Caco-2 (cell line): ENCODE data around the gene TUBGCP6. TPM values are rescaled to one million over a fixed set of nuclear protein-coding genes. Genes with fewer than 3 reads are reported as not detected.

ENCODE experiments used
- BruUV-seq: library from RNA; stranded (reverse); fragments of 400-500 nt; replicated peaks from 2 replicates; lab custom pipeline; 2021; lab: Mats Ljungman, UMichigan
- CTCF ChIA-PET: fragments of 300-600 bp; sonication (Branson Sonifier 250); formaldehyde crosslinking; loops from one replicate; lab custom pipeline; 2022; ENCODE audit warnings: antibody characterized with exemption; lab: Charles Lee
- POLR2A ChIA-PET: fragments of 300-600 bp; sonication (Branson Sonifier 250); formaldehyde crosslinking; loops from one replicate; lab custom pipeline; 2022; ENCODE audit warnings: antibody characterized with exemption; lab: Charles Lee
- DNase-seq, 2 experiments: peaks; one replicate each; pipeline versions ENCODE4 v3.0.0 to v3.0.0-alpha.2; 2020 to 2022
- H3K27me3 ChIP-seq: replicated peaks from 2 replicates; pipeline ENCODE4 v1.6.0; 2011; ENCODE audit warnings: low read length; ENCODE audit not compliant: control insufficient read depth, insufficient read depth
- H3K36me3 ChIP-seq: 2 replicates; pipeline ENCODE4 v1.5.1; 2011; ENCODE audit warnings: low read length; ENCODE audit not compliant: control insufficient read depth, insufficient read depth
- H3K4me1 ChIP-seq: fragments of 250-450 bp; sonication (Bioruptor Pico); 2 replicates; pipeline ENCODE4 v1.5.1; 2020; ENCODE audit warnings: mild to moderate bottlenecking
- H3K4me3 ChIP-seq: 2 replicates; pipeline ENCODE4 v1.5.1; 2011; ENCODE audit warnings: low read depth, mild to moderate bottlenecking, control low read depth, low read length
- H3K9me3 ChIP-seq: fragments of 250-450 bp; sonication (Bioruptor Pico); 2 replicates; pipeline ENCODE4 v1.5.1; 2020; ENCODE audit warnings: mild to moderate bottlenecking, moderate library complexity
- H3K27ac Mint-ChIP-seq: one replicate; pipeline ENCODE4 v1.8.0; 2022; ENCODE audit warnings: mixed read lengths; ENCODE audit not compliant: unreplicated experiment
- H3K27me3 Mint-ChIP-seq: one replicate; pipeline ENCODE4 v1.8.0; 2022; ENCODE audit warnings: mixed read lengths; ENCODE audit not compliant: insufficient read depth, unreplicated experiment
- H3K36me3 Mint-ChIP-seq: one replicate; pipeline ENCODE4 v1.8.0; 2022; ENCODE audit warnings: mild to moderate bottlenecking, mixed read lengths; ENCODE audit not compliant: insufficient read depth, unreplicated experiment
- H3K4me1 Mint-ChIP-seq: one replicate; pipeline ENCODE4 v1.8.0; 2022; ENCODE audit warnings: low read depth, mixed read lengths; ENCODE audit not compliant: unreplicated experiment
- H3K4me3 Mint-ChIP-seq: one replicate; pipeline ENCODE4 v1.8.0; 2022; ENCODE audit warnings: mild to moderate bottlenecking, moderate library complexity, mixed read lengths; ENCODE audit not compliant: unreplicated experiment
- H3K9me3 Mint-ChIP-seq: one replicate; pipeline ENCODE4 v1.8.0; 2022; ENCODE audit warnings: mixed read lengths; ENCODE audit not compliant: unreplicated experiment
- intact Hi-C: fragments of 100-400 bp; cut with micrococcal nuclease; formaldehyde crosslinking; loops from one replicate; pipeline ENCODE4 v1.10.0; 2022; ENCODE audit not compliant: unreplicated experiment
- total RNA-seq: library from RNA; stranded (reverse); gene quantifications from 2 replicates; pipeline ENCODE4 v1.2.3, GENCODE V29; 2022
- TF ChIP-seq, protein P1 (sequence below), 2 experiments: fragments of 200-600 bp in 1 of 2; IDR thresholded peaks; 1 replicate in 1 of 2; 2 replicates in 1 of 2; pipeline versions ENCODE4 v1.5.1 to v1.8.0; 2011 to 2022; ENCODE audit warnings: antibody characterized with exemption in 1 of 2, control low read depth in 1 of 2, inconsistent platforms in 1 of 2, low read depth in 1 of 2, low read length in 1 of 2, mild to moderate bottlenecking in 1 of 2, moderate library complexity in 1 of 2; ENCODE audit not compliant: insufficient read depth in 1 of 2, severe bottlenecking in 1 of 2, unreplicated experiment in 1 of 2

TUBGCP6 gene
- total RNA-seq, 1 experiment from 2014 or later: 29.3 TPM

DNA sequence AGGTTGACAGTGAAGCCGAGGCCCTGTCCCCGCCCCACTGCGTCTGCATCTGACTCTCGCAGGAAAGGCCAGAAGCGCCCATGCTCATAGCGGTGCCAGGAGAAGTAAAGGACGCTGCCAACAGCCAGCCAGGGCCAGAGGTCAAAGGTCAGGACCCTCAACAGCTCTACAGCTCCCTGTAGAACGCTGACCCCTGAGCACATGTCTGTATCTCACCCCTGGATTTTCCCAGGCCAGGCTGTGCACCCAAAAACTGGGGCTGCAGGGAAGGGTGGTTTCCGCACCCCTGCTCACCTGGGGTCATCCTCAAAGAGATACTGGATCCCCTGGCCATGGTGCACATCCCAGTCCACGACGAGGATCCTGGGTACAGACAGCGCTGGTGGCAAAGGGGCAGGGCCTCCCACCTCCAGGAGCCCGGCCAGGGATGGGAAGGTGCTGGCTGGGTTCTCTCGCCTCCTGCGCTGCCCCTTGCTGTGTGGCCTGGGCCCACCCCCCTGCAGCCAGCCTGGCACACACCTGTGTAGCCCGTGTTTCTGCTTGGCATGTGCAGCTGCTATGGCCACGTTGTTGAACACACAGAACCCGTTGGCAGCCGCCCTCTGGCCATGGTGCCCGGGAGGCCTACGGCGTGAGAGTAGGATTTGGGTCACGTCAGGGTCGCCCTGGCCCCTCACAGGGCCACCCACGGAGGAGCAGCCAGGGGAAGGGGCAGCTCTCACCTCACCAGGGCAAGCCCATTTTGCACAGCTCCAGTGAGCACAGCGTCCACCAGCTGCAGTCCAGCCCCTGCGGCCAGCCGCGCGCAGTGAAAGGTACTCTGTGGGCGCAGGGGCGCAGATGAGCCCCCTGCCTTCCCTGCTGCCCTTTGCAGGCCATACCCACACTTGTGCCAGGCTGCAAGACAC, 4.8 kb upstream of the TUBGCP6 start:
- DNase-seq: no peak
- Histone ChIP-seq H3K4me3 (peak overlapping the region; percentile 99), H3K36me3 (peaks cover 9% of the 10 kb centered on the region; the same call in 1 of the 2 replicates), H3K27me3 (no peaks in the 10 kb centered on the region), H3K9me3 (no peaks in the 10 kb centered on the region), H3K4me1 (peaks cover 26% of the 10 kb centered on the region)
- intact Hi-C loops: no loop called here
- Mint-ChIP-seq H3K4me3 (peak overlapping the region; percentile 76), H3K27ac (no peak overlapping the region), H3K9me3 (no peaks in the 10 kb centered on the region), H3K4me1 (no peaks in the 10 kb centered on the region), H3K27me3 (no peaks in the 10 kb centered on the region), H3K36me3 (peaks cover 49% of the 10 kb centered on the region)
- CTCF ChIA-PET: interaction anchor here (1.4 kb wide), 1 partner anchor 276 kb away, joined by 3 read pairs; the partner anchor contains the start of gene SCO2
- TF ChIP-seq, protein P1, sequence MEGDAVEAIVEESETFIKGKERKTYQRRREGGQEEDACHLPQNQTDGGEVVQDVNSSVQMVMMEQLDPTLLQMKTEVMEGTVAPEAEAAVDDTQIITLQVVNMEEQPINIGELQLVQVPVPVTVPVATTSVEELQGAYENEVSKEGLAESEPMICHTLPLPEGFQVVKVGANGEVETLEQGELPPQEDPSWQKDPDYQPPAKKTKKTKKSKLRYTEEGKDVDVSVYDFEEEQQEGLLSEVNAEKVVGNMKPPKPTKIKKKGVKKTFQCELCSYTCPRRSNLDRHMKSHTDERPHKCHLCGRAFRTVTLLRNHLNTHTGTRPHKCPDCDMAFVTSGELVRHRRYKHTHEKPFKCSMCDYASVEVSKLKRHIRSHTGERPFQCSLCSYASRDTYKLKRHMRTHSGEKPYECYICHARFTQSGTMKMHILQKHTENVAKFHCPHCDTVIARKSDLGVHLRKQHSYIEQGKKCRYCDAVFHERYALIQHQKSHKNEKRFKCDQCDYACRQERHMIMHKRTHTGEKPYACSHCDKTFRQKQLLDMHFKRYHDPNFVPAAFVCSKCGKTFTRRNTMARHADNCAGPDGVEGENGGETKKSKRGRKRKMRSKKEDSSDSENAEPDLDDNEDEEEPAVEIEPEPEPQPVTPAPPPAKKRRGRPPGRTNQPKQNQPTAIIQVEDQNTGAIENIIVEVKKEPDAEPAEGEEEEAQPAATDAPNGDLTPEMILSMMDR (IDR thresholded peaks at IDR 0.05; ENCODE audit: insufficient read depth in 1 of 2, low read depth in 1 of 2, low read length in 1 of 2, severe bottlenecking in 1 of 2, unreplicated experiment in 1 of 2): no peak
- no TSS peak for BruUV-seq
- POLR2A ChIA-PET: no interaction called here

DNA sequence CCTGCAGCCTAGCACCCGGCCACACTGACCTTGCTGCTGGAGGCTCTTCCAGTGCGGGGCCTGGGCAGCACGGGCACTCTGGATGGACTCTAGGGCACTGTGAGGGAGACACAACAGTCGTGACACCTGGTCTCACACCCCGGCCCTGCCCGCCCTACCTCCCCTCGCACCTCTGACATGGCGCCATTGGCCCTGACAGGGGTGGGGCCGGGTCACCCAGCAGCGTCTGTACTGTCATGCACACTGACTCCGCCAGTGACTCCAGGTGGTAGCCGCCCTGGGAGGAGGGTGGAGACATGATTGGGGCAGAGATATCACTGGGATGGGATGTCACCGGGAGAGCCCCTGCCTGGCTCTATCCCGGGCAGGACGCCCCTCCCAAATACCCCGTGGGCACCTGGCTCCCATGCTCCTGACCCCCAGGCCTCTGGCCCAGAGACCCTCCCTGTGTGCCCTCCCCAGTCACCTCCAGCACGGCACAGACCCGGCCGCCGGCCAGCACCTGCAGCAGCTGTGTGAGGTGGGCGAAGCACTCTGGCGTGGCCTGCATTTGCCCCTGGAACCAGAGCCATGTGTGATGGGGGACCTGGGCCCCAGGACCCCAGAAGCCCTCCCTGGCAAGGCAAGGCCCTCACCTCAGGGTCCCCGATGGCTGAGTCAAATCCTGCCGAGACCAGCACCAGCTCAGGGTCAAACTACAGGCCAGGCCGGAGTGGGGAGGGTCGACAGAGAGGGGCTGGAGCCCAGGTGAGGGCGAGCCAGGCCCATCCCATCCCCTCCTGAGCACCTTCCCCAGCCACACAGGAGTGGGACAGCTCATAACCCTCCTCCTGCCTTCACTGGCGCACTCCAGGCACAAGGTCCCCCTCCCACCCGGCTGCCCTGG, 3.6 kb upstream of the TUBGCP6 start:
- no peaks in the 10 kb centered on the region for H3K4me1 Mint-ChIP-seq
- DNase-seq: no peak
- H3K4me3 Mint-ChIP-seq: no peak overlapping the region
- POLR2A ChIA-PET: no interaction called here
- no TSS peak for BruUV-seq
- H3K4me1 ChIP-seq: peaks cover 26% of the 10 kb centered on the region
- TF ChIP-seq, protein P1 (IDR thresholded peaks at IDR 0.05; ENCODE audit: insufficient read depth in 1 of 2, low read depth in 1 of 2, low read length in 1 of 2, severe bottlenecking in 1 of 2, unreplicated experiment in 1 of 2): no peak
- H3K27ac Mint-ChIP-seq: no peak overlapping the region
- no peaks in the 10 kb centered on the region for H3K9me3 ChIP-seq
- no peak overlapping the region for H3K4me3 ChIP-seq
- intact Hi-C loops: no loop called here
- no peaks in the 10 kb centered on the region for H3K9me3 Mint-ChIP-seq
- H3K27me3 Mint-ChIP-seq: no peaks in the 10 kb centered on the region
- H3K36me3 Mint-ChIP-seq: peaks cover 56% of the 10 kb centered on the region
- H3K27me3 ChIP-seq: no peaks in the 10 kb centered on the region
- H3K36me3 ChIP-seq: peaks cover 9% of the 10 kb centered on the region; the same call in 1 of the 2 replicates
- CTCF ChIA-PET: no interaction called here

DNA sequence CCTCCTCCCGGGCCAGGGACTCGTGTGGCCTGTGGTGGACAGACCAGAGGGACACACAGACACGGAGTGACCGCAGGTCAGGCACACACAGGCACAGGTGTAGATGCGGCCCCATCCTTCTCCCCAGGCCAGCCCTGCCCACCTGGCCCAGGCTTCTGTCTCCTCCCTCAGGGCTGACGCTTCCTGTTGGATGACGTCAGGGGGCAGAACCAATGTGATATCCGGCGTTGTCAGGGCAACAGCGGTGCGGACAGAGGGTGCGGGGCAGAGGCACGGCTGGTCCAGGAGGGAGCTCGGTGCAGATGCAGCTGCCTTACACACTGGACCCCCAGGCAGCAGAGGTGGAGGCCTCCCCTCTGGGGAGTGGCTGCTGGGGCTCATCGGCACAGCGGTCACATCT, 2.9 kb upstream of the TUBGCP6 start:
- no peak overlapping the region for H3K4me3 ChIP-seq
- peaks cover 56% of the 10 kb centered on the region for H3K36me3 Mint-ChIP-seq
- TF ChIP-seq, protein P1 (IDR thresholded peaks at IDR 0.05; ENCODE audit: insufficient read depth in 1 of 2, low read depth in 1 of 2, low read length in 1 of 2, severe bottlenecking in 1 of 2, unreplicated experiment in 1 of 2): no peak
- no peaks in the 10 kb centered on the region for H3K27me3 Mint-ChIP-seq
- H3K9me3 Mint-ChIP-seq: no peaks in the 10 kb centered on the region
- no TSS peak for BruUV-seq
- H3K4me1 ChIP-seq: peaks cover 26% of the 10 kb centered on the region
- H3K27ac Mint-ChIP-seq: no peak overlapping the region
- no peak overlapping the region for H3K4me3 Mint-ChIP-seq
- no peaks in the 10 kb centered on the region for H3K9me3 ChIP-seq
- POLR2A ChIA-PET: interaction anchor here (0.8 kb wide), 1 partner anchor 260 kb away, joined by 3 read pairs; the partner anchor contains the start of gene LMF2
- H3K27me3 ChIP-seq: no peaks in the 10 kb centered on the region
- DNase-seq: no peak
- intact Hi-C loops: no loop called here
- CTCF ChIA-PET: no interaction called here
- H3K36me3 ChIP-seq: peaks cover 9% of the 10 kb centered on the region; the same call in 1 of the 2 replicates
- no peaks in the 10 kb centered on the region for H3K4me1 Mint-ChIP-seq
